Mucosa of rectum (tissue), 2 donors: Measurements from ENCODE around the gene BRI3.

Experiments
- H3K27ac ChIP-seq, 2 donors: one replicate each; pipeline ENCODE4 v1.7.0; 2013; ENCODE audit warnings: inconsistent platforms in 2 of 2, low read depth in 2 of 2, low read length in 2 of 2
- H3K27me3 ChIP-seq, 2 donors: one replicate each; pipeline ENCODE4 v1.7.0; 2013; ENCODE audit warnings: low read length in 2 of 2; ENCODE audit not compliant: control insufficient read depth in 2 of 2, insufficient read depth in 2 of 2
- H3K36me3 ChIP-seq, 2 donors: one replicate each; pipeline ENCODE4 v1.7.0; 2013; ENCODE audit warnings: low read length in 2 of 2; ENCODE audit not compliant: control insufficient read depth in 2 of 2, insufficient read depth in 2 of 2
- H3K4me1 ChIP-seq, 2 donors: one replicate each; pipeline ENCODE4 v1.7.0; 2013; ENCODE audit warnings: low read length in 2 of 2, mild to moderate bottlenecking in 1 of 2; ENCODE audit not compliant: control insufficient read depth in 2 of 2, insufficient read depth in 2 of 2
- H3K4me3 ChIP-seq, 2 donors: one replicate each; pipeline ENCODE4 v1.7.0; 2013; ENCODE audit warnings: low read length in 2 of 2
- H3K9ac ChIP-seq, 2 donors: one replicate each; pipeline ENCODE4 v1.7.0; 2013; ENCODE audit warnings: low read length in 2 of 2, low read depth in 1 of 2, mild to moderate bottlenecking in 1 of 2
- H3K9me3 ChIP-seq, 2 donors: one replicate each; pipeline ENCODE4 v1.7.0; 2013; ENCODE audit warnings: low read length in 2 of 2; ENCODE audit not compliant: control insufficient read depth in 2 of 2
- donor health status: healthy.
- donor health status: Normal muscosa, but diverticular disease.

BRI3 gene

GRCh38 chr7:98240961-98241673 is 40.4 kb upstream of the BRI3 start:
- Histone ChIP-seq H3K4me3 (no peak overlapping the region), H3K27ac (no peak overlapping the region), H3K9ac (no peak overlapping the region), H3K27me3 (no peaks in the 10 kb centered on the region), H3K36me3 (peaks cover 8 to 30% of the 10 kb centered on the region in 2 donors), H3K9me3 (no peaks in the 10 kb centered on the region), H3K4me1 (no peaks in the 10 kb centered on the region)

GRCh38 chr7:98241674-98242241 is 39.7 kb upstream of the BRI3 start:
- no peaks in the 10 kb centered on the region for H3K4me1 ChIP-seq
- H3K27ac ChIP-seq: no peak overlapping the region

GRCh38 chr7:98242342-98242741 is 39.1 kb upstream of the BRI3 start:
- Histone ChIP-seq H3K9ac (no peak overlapping the region), H3K27ac (no peak overlapping the region), H3K9me3 (no peaks in the 10 kb centered on the region), H3K4me3 (no peak overlapping the region), H3K36me3 (peaks cover 8 to 30% of the 10 kb centered on the region in 2 donors), H3K27me3 (no peaks in the 10 kb centered on the region), H3K4me1 (no peaks in the 10 kb centered on the region)

More at GRCh38 chr7:98241674-98242241, 39.7 kb upstream of the BRI3 start:
- H3K9ac ChIP-seq: no peak overlapping the region
- H3K4me3 ChIP-seq: no peak overlapping the region
- H3K36me3 ChIP-seq: peaks cover 8 to 30% of the 10 kb centered on the region in 2 donors
- no peaks in the 10 kb centered on the region for H3K27me3 ChIP-seq
- no peaks in the 10 kb centered on the region for H3K9me3 ChIP-seq

GRCh38 chr7:98242934-98243333 is 38.6 kb upstream of the BRI3 start:
- Histone ChIP-seq H3K4me3 (no peak overlapping the region), H3K27ac (no peak overlapping the region), H3K27me3 (no peaks in the 10 kb centered on the region), H3K36me3 (peaks cover 8 to 26% of the 10 kb centered on the region in 2 donors), H3K9ac (no peak overlapping the region), H3K4me1 (no peaks in the 10 kb centered on the region), H3K9me3 (no peaks in the 10 kb centered on the region)

GRCh38 chr7:98244871-98245270 is 36.6 kb upstream of the BRI3 start:
- Histone ChIP-seq H3K9ac (no peak overlapping the region), H3K9me3 (no peaks in the 10 kb centered on the region), H3K27me3 (no peaks in the 10 kb centered on the region), H3K4me1 (peaks cover 0 to 4% of the 10 kb centered on the region in 2 donors), H3K36me3 (peaks cover 6 to 16% of the 10 kb centered on the region in 2 donors), H3K27ac (no peak overlapping the region), H3K4me3 (no peak overlapping the region)

GRCh38 chr7:98248156-98248555 is 33.3 kb upstream of the BRI3 start:
- no peak overlapping the region for H3K9ac ChIP-seq
- H3K36me3 ChIP-seq: peaks cover 3 to 7% of the 10 kb centered on the region in 2 donors
- no peaks in the 10 kb centered on the region for H3K9me3 ChIP-seq
- peaks cover 19 to 20% of the 10 kb centered on the region in 2 donors for H3K4me1 ChIP-seq
- H3K4me3 ChIP-seq: no peak overlapping the region
- no peaks in the 10 kb centered on the region for H3K27me3 ChIP-seq
- no peak overlapping the region for H3K27ac ChIP-seq

- Histone ChIP-seq H3K27me3 (no peaks in the 10 kb centered on the region), H3K4me3 (no peak overlapping the region), H3K9me3 (no peaks in the 10 kb centered on the region), H3K9ac (no peak overlapping the region), H3K4me1 (peaks cover 21 to 24% of the 10 kb centered on the region in 2 donors), H3K27ac (peak overlapping the region; percentile 5 to 6), H3K36me3 (peaks cover 0 to 6% of the 10 kb centered on the region in 2 donors)
Observed at GRCh38 chr7:98249106-98249505, 32.4 kb upstream of the BRI3 start.

GRCh38 chr7:98250789-98251188 is 30.7 kb upstream of the BRI3 start:
- peak overlapping the region; percentile 96 for H3K27ac ChIP-seq
- no peaks in the 10 kb centered on the region for H3K9me3 ChIP-seq
- H3K4me3 ChIP-seq: peak overlapping the region; percentile 87 to 97
- peaks cover 21 to 24% of the 10 kb centered on the region in 2 donors for H3K4me1 ChIP-seq
- no peaks in the 10 kb centered on the region for H3K27me3 ChIP-seq
- peak overlapping the region; percentile 84 to 86 for H3K9ac ChIP-seq
- H3K36me3 ChIP-seq: peaks cover 0 to 3% of the 10 kb centered on the region in 2 donors

GRCh38 chr7:98251231-98251600 is 30.3 kb upstream of the BRI3 start:
- H3K27me3 ChIP-seq: no peaks in the 10 kb centered on the region
- H3K4me1 ChIP-seq: peaks cover 21 to 24% of the 10 kb centered on the region in 2 donors
- H3K36me3 ChIP-seq: peaks cover 0 to 3% of the 10 kb centered on the region in 2 donors
- H3K9me3 ChIP-seq: no peaks in the 10 kb centered on the region
- peak overlapping the region; percentile 87 to 97 for H3K4me3 ChIP-seq
- H3K9ac ChIP-seq: peak overlapping the region; percentile 84 to 86
- H3K27ac ChIP-seq: peak overlapping the region; percentile 96

GRCh38 chr7:98251601-98252424 is 29.7 kb upstream of the BRI3 start, which contains the start of gene TECPR1:
Gene TECPR1 (minus strand): TSS chr7:98252232. CDS start chr7:98246146, 6,086 bp downstream.
- Histone ChIP-seq H3K4me3 (peak within 1 kb of the TSS; percentile 87 to 97), H3K4me1 (peaks cover 21 to 24% of the 10 kb centered on the region in 2 donors), H3K36me3 (peaks cover 2 to 5% of the 10 kb centered on the region in 2 donors), H3K9me3 (no peaks in the 10 kb centered on the region), H3K27ac (peak within 1 kb of the TSS; percentile 96), H3K9ac (peak within 1 kb of the TSS; percentile 84 to 86), H3K27me3 (no peaks in the 10 kb centered on the region)
